GM15510 (cell line): ENCODE measurements around the gene ARAP2.

Experiments
- POLR2A ChIP-seq: IDR thresholded peaks from 3 replicates; pipeline ENCODE4 v1.6.1; 2011; ENCODE audit warnings: borderline replicate concordance; ENCODE audit not compliant: insufficient read length; ENCODE audit errors: extremely low read depth

ARAP2 gene

GRCh38 chr4:36183665-36184393 lies 60.5 kb downstream of the ARAP2 start:
- no peak for TF ChIP-seq POLR2A

GRCh38 chr4:36183232-36183631 lies 61.1 kb downstream of the ARAP2 start:
- no peak for TF ChIP-seq POLR2A

GRCh38 chr4:36180206-36180605 lies 64.1 kb downstream of the ARAP2 start:
- no peak for TF ChIP-seq POLR2A

GRCh38 chr4:36178484-36178883 lies 65.8 kb downstream of the ARAP2 start:
- no peak for TF ChIP-seq POLR2A

- no peak for TF ChIP-seq POLR2A
Measured at GRCh38 chr4:36177946-36178345, 66.4 kb downstream of the ARAP2 start.

- TF ChIP-seq POLR2A: no peak
Measured at GRCh38 chr4:36174570-36174969, 69.7 kb downstream of the ARAP2 start.

- TF ChIP-seq POLR2A: no peak
Measured at GRCh38 chr4:36173905-36174304, 70.4 kb downstream of the ARAP2 start.

GRCh38 chr4:36172656-36173055 lies 71.7 kb downstream of the ARAP2 start:
- no peak for TF ChIP-seq POLR2A

- TF ChIP-seq POLR2A: no peak
Measured at GRCh38 chr4:36168127-36168878, 76.0 kb downstream of the ARAP2 start.

GRCh38 chr4:36165631-36166005 lies 78.7 kb downstream of the ARAP2 start:
- TF ChIP-seq POLR2A: no peak

- no peak for TF ChIP-seq POLR2A
Measured at GRCh38 chr4:36164900-36165630, 79.2 kb downstream of the ARAP2 start.

GRCh38 chr4:36163198-36163597 lies 81.1 kb downstream of the ARAP2 start:
- no peak for TF ChIP-seq POLR2A

GRCh38 chr4:36159208-36159607 lies 85.1 kb downstream of the ARAP2 start:
- no peak for TF ChIP-seq POLR2A

GRCh38 chr4:36152735-36153134 lies 91.6 kb downstream of the ARAP2 start:
- no peak for TF ChIP-seq POLR2A

GRCh38 chr4:36142504-36142903 lies 101.8 kb downstream of the ARAP2 start:
- TF ChIP-seq POLR2A: no peak

- TF ChIP-seq POLR2A: no peak
Measured at GRCh38 chr4:36141186-36141585, 103.1 kb downstream of the ARAP2 start.

GRCh38 chr4:36140421-36140820 lies 103.9 kb downstream of the ARAP2 start:
- no peak for TF ChIP-seq POLR2A

GRCh38 chr4:36138220-36138619 lies 106.1 kb downstream of the ARAP2 start:
- no peak for TF ChIP-seq POLR2A
